RWPE2 (cell line): Measurements from ENCODE around the gene NXPE1.

ENCODE experiments used
- ATAC-seq: fragments of 200-7000 bp; cut with Tn5 transposase; 3 replicates; pipeline ENCODE4 v1.9.1; 2021; ENCODE audit warnings: low read depth
- DNase-seq: peaks from one replicate; pipeline ENCODE4 v3.0.0-alpha.2; 2020; ENCODE audit warnings: low spot score
- H3K27ac ChIP-seq: fragments of 450-650 bp; 2 replicates; pipeline ENCODE4 v1.5.1; 2017; ENCODE audit warnings: mild to moderate bottlenecking; ENCODE audit not compliant: poor library complexity, severe bottlenecking
- H3K27me3 ChIP-seq: fragments of 250-450 bp; sonication (Bioruptor Pico); 2 replicates; pipeline ENCODE4 v1.5.1; 2021; ENCODE audit warnings: mild to moderate bottlenecking, moderate library complexity; ENCODE audit not compliant: insufficient read depth, poor library complexity, severe bottlenecking
- H3K36me3 ChIP-seq: fragments of 250-450 bp; sonication (Bioruptor Pico); 2 replicates; pipeline ENCODE4 v1.5.1; 2020; ENCODE audit warnings: low read depth, mild to moderate bottlenecking, moderate library complexity
- H3K4me1 ChIP-seq: fragments of 250-450 bp; sonication (Bioruptor Pico); 2 replicates; pipeline ENCODE4 v1.5.1; 2021; ENCODE audit warnings: mild to moderate bottlenecking, moderate library complexity; ENCODE audit not compliant: insufficient read depth, poor library complexity, severe bottlenecking
- H3K4me3 ChIP-seq: fragments of 250-450 bp; sonication (Bioruptor Pico); 2 replicates; pipeline ENCODE4 v1.5.1; 2021; ENCODE audit warnings: mild to moderate bottlenecking, moderate library complexity; ENCODE audit not compliant: severe bottlenecking
- H3K9me3 ChIP-seq: fragments of 250-450 bp; sonication (Bioruptor Pico); 2 replicates; pipeline ENCODE4 v1.5.1; 2021; ENCODE audit warnings: mild to moderate bottlenecking, moderate library complexity; ENCODE audit not compliant: severe bottlenecking
- TF ChIP-seq, protein P1 (sequence below): fragments of 450-650 bp; IDR thresholded peaks from one replicate; pipeline ENCODE4 v1.5.1; 2017; ENCODE audit warnings: mild to moderate bottlenecking, moderate library complexity; ENCODE audit not compliant: poor library complexity, severe bottlenecking

The NXPE1 gene

DNA sequence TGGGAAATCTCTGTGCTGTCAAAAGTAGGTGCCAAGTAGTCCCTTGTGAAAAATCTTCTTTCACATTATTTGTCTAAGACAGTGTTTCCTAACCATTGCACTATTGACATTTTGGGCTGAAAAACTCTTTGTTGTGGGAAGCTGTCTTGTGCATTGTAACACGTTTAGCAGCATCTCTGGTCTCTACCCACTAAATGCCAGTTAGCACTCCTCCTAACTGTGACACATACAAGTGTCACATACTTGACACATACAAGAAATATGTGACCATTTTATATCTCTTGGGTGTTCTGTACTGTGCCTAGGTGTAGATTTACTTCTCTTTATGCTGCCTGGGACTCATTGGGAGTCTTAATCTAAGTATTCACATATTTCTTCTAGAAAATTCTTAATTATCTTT, 57.8 kb downstream of the NXPE1 start:
- no peaks in the 10 kb centered on the region for H3K27me3 ChIP-seq
- no peaks in the 10 kb centered on the region for H3K36me3 ChIP-seq
- no peak overlapping the region for H3K4me3 ChIP-seq
- no peaks in the 10 kb centered on the region for H3K9me3 ChIP-seq
- no peak overlapping the region for H3K27ac ChIP-seq
- no peak for DNase-seq
- 0 out of 3 replicates have a peak, but pooled peaks have one; percentile 14 for ATAC-seq
- H3K4me1 ChIP-seq, result no peaks in the 10 kb centered on the region
- TF ChIP-seq, protein P1, sequence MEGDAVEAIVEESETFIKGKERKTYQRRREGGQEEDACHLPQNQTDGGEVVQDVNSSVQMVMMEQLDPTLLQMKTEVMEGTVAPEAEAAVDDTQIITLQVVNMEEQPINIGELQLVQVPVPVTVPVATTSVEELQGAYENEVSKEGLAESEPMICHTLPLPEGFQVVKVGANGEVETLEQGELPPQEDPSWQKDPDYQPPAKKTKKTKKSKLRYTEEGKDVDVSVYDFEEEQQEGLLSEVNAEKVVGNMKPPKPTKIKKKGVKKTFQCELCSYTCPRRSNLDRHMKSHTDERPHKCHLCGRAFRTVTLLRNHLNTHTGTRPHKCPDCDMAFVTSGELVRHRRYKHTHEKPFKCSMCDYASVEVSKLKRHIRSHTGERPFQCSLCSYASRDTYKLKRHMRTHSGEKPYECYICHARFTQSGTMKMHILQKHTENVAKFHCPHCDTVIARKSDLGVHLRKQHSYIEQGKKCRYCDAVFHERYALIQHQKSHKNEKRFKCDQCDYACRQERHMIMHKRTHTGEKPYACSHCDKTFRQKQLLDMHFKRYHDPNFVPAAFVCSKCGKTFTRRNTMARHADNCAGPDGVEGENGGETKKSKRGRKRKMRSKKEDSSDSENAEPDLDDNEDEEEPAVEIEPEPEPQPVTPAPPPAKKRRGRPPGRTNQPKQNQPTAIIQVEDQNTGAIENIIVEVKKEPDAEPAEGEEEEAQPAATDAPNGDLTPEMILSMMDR, result no peak

DNA sequence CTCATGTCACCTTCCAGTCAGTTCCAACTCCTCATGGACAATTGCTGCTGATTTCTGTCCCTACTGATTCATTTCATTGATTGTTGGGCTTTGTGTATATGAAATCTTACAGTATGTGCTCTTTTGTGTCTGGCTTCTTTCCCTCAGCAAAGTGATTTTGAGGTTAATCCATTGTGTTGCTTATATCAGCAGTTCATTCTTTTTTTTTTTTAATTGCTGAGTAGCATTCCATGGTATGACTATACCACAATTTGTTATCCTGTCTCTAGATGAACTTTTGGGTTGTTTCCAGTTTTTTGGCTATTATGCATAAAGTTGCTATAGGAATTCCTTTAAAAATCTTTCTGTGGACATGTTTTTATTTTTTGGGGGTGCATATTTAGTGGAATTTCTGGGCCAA, 59.9 kb downstream of the NXPE1 start:
- H3K4me1 ChIP-seq, result no peaks in the 10 kb centered on the region
- H3K9me3 ChIP-seq, result no peaks in the 10 kb centered on the region
- no peak overlapping the region for H3K27ac ChIP-seq

DNA sequence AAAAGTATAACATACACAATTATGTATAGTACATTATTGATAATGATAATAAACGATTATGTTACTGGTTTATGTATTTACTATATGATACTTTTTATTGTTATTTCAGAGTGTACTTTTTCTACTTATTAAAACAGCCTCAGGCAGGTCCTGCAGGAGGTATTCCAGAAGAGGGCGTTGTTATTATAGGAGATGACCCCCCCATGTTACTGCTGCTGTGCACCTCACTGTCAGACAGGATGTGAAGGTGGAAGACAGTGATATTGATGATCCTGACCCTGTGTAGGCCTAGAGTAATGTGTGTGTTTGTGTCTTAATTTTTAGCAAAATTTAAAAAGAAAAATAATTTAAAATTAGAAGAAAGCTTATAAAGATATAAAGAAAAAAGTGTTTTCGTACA, 62.8 kb downstream of the NXPE1 start:
- Histone ChIP-seq H3K9me3 (no peaks in the 10 kb centered on the region), H3K27me3 (no peaks in the 10 kb centered on the region), H3K36me3 (no peaks in the 10 kb centered on the region), H3K4me1 (no peaks in the 10 kb centered on the region), H3K27ac (no peak overlapping the region), H3K4me3 (no peak overlapping the region)
- DNase-seq (no peak), ATAC-seq (no peak)
- TF ChIP-seq, protein P1, result no peak

More for the DNA sequence above, 59.9 kb downstream of the NXPE1 start:
- no peak for DNase-seq
- TF ChIP-seq, protein P1, result no peak
- H3K4me3 ChIP-seq, result no peak overlapping the region
- ATAC-seq, result no peak
- no peaks in the 10 kb centered on the region for H3K27me3 ChIP-seq
- H3K36me3 ChIP-seq, result no peaks in the 10 kb centered on the region

DNA sequence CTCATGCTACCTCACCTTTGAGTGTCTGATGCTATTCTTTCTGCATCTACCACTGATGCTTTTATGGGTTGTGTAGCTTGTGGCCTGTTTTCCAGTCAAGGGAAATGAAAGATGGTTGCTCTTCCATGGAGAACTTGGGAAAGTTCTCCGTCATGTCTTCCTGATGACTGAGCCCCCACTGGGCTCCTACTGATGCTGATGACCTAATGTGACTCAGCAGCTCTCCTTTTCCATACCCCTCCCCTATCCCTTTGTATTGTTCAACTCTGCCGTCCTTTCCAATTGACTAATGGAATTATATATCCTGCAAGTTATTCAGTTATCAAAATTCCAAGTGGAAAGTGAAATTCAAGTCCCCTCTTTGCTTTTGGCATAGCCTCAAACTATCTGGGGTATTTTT, 75.8 kb downstream of the NXPE1 start:
- no peaks in the 10 kb centered on the region for H3K9me3 ChIP-seq
- TF ChIP-seq, protein P1, result no peak
- no peaks in the 10 kb centered on the region for H3K27me3 ChIP-seq
- no peak overlapping the region for H3K27ac ChIP-seq
- H3K4me3 ChIP-seq, result no peak overlapping the region
- no peak for DNase-seq
- H3K36me3 ChIP-seq, result no peaks in the 10 kb centered on the region
- ATAC-seq, result no peak
- peaks cover 5% of the 10 kb centered on the region for H3K4me1 ChIP-seq

DNA sequence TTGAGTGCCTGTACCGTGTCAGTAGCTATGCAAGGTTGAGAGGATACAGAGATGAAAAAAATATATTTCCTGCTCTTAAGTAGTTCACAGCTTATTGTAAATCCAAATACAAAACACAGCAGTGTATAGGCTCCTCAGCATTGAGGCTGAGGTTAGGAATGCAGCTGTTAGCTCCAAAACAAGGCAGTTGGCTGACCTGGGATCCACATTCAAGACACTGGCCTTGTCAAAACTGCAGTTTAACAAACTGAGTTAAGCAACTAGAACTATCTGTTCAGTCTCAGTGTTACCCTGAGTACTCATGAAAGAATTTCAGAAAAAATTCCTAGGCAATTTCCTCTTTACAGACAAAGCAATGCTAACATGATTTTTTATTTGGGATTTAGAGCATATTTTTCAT, 77.6 kb downstream of the NXPE1 start:
- Histone ChIP-seq H3K36me3 (no peaks in the 10 kb centered on the region), H3K4me1 (peaks cover 5% of the 10 kb centered on the region), H3K27ac (no peak overlapping the region), H3K27me3 (no peaks in the 10 kb centered on the region), H3K9me3 (no peaks in the 10 kb centered on the region), H3K4me3 (no peak overlapping the region)
- DNase-seq (no peak), ATAC-seq (0 out of 3 replicates have a peak, but pooled peaks have one; percentile 19)
- TF ChIP-seq, protein P1, result no peak
